ENCODE measurements around the gene RPRD1B. TPM values are rescaled to one million over a fixed set of nuclear protein-coding genes. Genes with fewer than 3 reads are reported as not detected.
A peak's percentile ranks its signal among the peaks of the same experiment; 100 is the strongest.
"Not testable (repeated sequence)": the region's sequence is repeated elsewhere in the genome, so short reads cannot be mapped to it uniquely, and the experiment has no call there.

RPRD1B gene
- total RNA-seq, 2 experiments from 2014 or later = 39.2 to 41.0 TPM

GRCh38 chr20:38095017-38095686 is 61.6 kb downstream of the RPRD1B start:
- POLR2A ChIA-PET = no interaction called here
- H3K27ac Mint-ChIP-seq = peak overlapping the region; percentile 76
- H3K4me3 Mint-ChIP-seq = no peak overlapping the region
- H3K4me1 Mint-ChIP-seq = peaks cover 32% of the 10 kb centered on the region
- peaks cover 2% of the 10 kb centered on the region for H3K27me3 Mint-ChIP-seq
- H3K9me3 Mint-ChIP-seq = no peaks in the 10 kb centered on the region
- H3K36me3 Mint-ChIP-seq = peaks cover 17% of the 10 kb centered on the region
- ATAC-seq (ENCODE audit: low read depth) (no peak), DNase-seq (no peak)

- POLR2A ChIA-PET = no interaction called here
- DNase-seq (no peak), ATAC-seq (ENCODE audit: low read depth) (no peak)
- no peak overlapping the region for H3K27ac Mint-ChIP-seq
- peaks cover 7% of the 10 kb centered on the region for H3K27me3 Mint-ChIP-seq
- no peaks in the 10 kb centered on the region for H3K9me3 Mint-ChIP-seq
- H3K4me3 Mint-ChIP-seq = no peak overlapping the region
- peaks cover 15% of the 10 kb centered on the region for H3K4me1 Mint-ChIP-seq
- H3K36me3 Mint-ChIP-seq = peaks cover 5% of the 10 kb centered on the region
Measured at GRCh38 chr20:38098952-38099351, 65.4 kb downstream of the RPRD1B start.

GRCh38 chr20:38102206-38102605 is 68.7 kb downstream of the RPRD1B start:
- DNase-seq; H3K4me1 Mint-ChIP-seq; ATAC-seq (ENCODE audit: low read depth); H3K4me3 Mint-ChIP-seq; POLR2A ChIA-PET; H3K27me3 Mint-ChIP-seq; H3K27ac Mint-ChIP-seq; H3K36me3 Mint-ChIP-seq; H3K9me3 Mint-ChIP-seq: not testable (repeated sequence)

GRCh38 chr20:38104285-38104684 is 70.7 kb downstream of the RPRD1B start:
- H3K36me3 Mint-ChIP-seq = no peaks in the 10 kb centered on the region
- no peak overlapping the region for H3K4me3 Mint-ChIP-seq
- ATAC-seq (ENCODE audit: low read depth) (no peak), DNase-seq (no peak)
- H3K27ac Mint-ChIP-seq = no peak overlapping the region
- no peaks in the 10 kb centered on the region for H3K9me3 Mint-ChIP-seq
- H3K27me3 Mint-ChIP-seq = peaks cover 5% of the 10 kb centered on the region
- H3K4me1 Mint-ChIP-seq = no peaks in the 10 kb centered on the region
- POLR2A ChIA-PET = no interaction called here

GRCh38 chr20:38106461-38106860 is 72.9 kb downstream of the RPRD1B start:
- H3K9me3 Mint-ChIP-seq = no peaks in the 10 kb centered on the region
- no peaks in the 10 kb centered on the region for H3K36me3 Mint-ChIP-seq
- H3K27ac Mint-ChIP-seq = no peak overlapping the region
- ATAC-seq (ENCODE audit: low read depth) (no peak), DNase-seq (no peak)
- H3K4me1 Mint-ChIP-seq = no peaks in the 10 kb centered on the region
- POLR2A ChIA-PET = no interaction called here
- no peak overlapping the region for H3K4me3 Mint-ChIP-seq
- peaks cover 2% of the 10 kb centered on the region for H3K27me3 Mint-ChIP-seq

- H3K4me1 Mint-ChIP-seq; H3K9me3 Mint-ChIP-seq; DNase-seq; H3K27ac Mint-ChIP-seq; ATAC-seq (ENCODE audit: low read depth); H3K4me3 Mint-ChIP-seq; H3K36me3 Mint-ChIP-seq; H3K27me3 Mint-ChIP-seq; POLR2A ChIA-PET: not testable (repeated sequence)
Measured at GRCh38 chr20:38107386-38107785, 73.8 kb downstream of the RPRD1B start.

- H3K36me3 Mint-ChIP-seq; POLR2A ChIA-PET; H3K27ac Mint-ChIP-seq; H3K4me1 Mint-ChIP-seq; H3K4me3 Mint-ChIP-seq; DNase-seq; H3K9me3 Mint-ChIP-seq; ATAC-seq (ENCODE audit: low read depth); H3K27me3 Mint-ChIP-seq: not testable (repeated sequence)
Measured at GRCh38 chr20:38107916-38108315, 74.4 kb downstream of the RPRD1B start.

GRCh38 chr20:38108438-38108985 is 75.0 kb downstream of the RPRD1B start:
- ATAC-seq (ENCODE audit: low read depth) = no peak
- Mint-ChIP-seq H3K27me3 (peaks cover 2% of the 10 kb centered on the region), H3K27ac (no peak overlapping the region), H3K9me3 (no peaks in the 10 kb centered on the region), H3K4me1 (peaks cover 6% of the 10 kb centered on the region), H3K36me3 (no peaks in the 10 kb centered on the region), H3K4me3 (no peak overlapping the region)
- no peak for DNase-seq
- POLR2A ChIA-PET = no interaction called here

GRCh38 chr20:38108986-38109541 is 75.5 kb downstream of the RPRD1B start:
- Mint-ChIP-seq H3K9me3 (no peaks in the 10 kb centered on the region), H3K4me1 (peaks cover 12% of the 10 kb centered on the region), H3K36me3 (no peaks in the 10 kb centered on the region), H3K27me3 (peaks cover 4% of the 10 kb centered on the region), H3K27ac (no peak overlapping the region), H3K4me3 (no peak overlapping the region)
- POLR2A ChIA-PET = no interaction called here
- ATAC-seq (ENCODE audit: low read depth) (no peak), DNase-seq (no peak)

GRCh38 chr20:38109591-38110524 is 76.3 kb downstream of the RPRD1B start:
- POLR2A ChIA-PET = no interaction called here
- H3K27me3 Mint-ChIP-seq = peaks cover 4% of the 10 kb centered on the region
- no peak overlapping the region for H3K27ac Mint-ChIP-seq
- no peak for DNase-seq
- ATAC-seq (ENCODE audit: low read depth) = no peak
- peaks cover 12% of the 10 kb centered on the region for H3K4me1 Mint-ChIP-seq
- H3K36me3 Mint-ChIP-seq = no peaks in the 10 kb centered on the region
- no peak overlapping the region for H3K4me3 Mint-ChIP-seq
- H3K9me3 Mint-ChIP-seq = no peaks in the 10 kb centered on the region

- Mint-ChIP-seq H3K27me3 (peaks cover 9% of the 10 kb centered on the region), H3K4me3 (no peak overlapping the region), H3K27ac (no peak overlapping the region), H3K9me3 (no peaks in the 10 kb centered on the region), H3K36me3 (no peaks in the 10 kb centered on the region), H3K4me1 (peaks cover 12% of the 10 kb centered on the region)
- POLR2A ChIA-PET = interaction anchor here (0.7 kb wide), 1 partner anchor 48 kb away, joined by 4 read pairs; no protein-coding TSS in a partner anchor
- DNase-seq (no peak), ATAC-seq (ENCODE audit: low read depth) (no peak)
Measured at GRCh38 chr20:38110525-38111178, 77.1 kb downstream of the RPRD1B start.

GRCh38 chr20:38111366-38112232 is 78.1 kb downstream of the RPRD1B start:
- Mint-ChIP-seq H3K27me3 (peaks cover 14% of the 10 kb centered on the region), H3K27ac (no peak overlapping the region), H3K4me3 (no peak overlapping the region), H3K36me3 (no peaks in the 10 kb centered on the region), H3K4me1 (peaks cover 12% of the 10 kb centered on the region), H3K9me3 (no peaks in the 10 kb centered on the region)
- no peak for ATAC-seq (ENCODE audit: low read depth)
- no peak for DNase-seq
- POLR2A ChIA-PET = interaction anchor here (0.6 kb wide), 1 partner anchor 85 kb away, joined by 3 read pairs; no protein-coding TSS in a partner anchor

Measured in activated naive CD8-positive, alpha-beta T cell treated with anti-CD3 and anti-CD28 coated beads, Interleukin-2, amount 10 ng/mL, durations not matched to agents 7 days and 5 days (primary cell).